Subcutaneous adipose tissue (tissue), 4 donors: ENCODE results near the gene C3orf85. TPM values are rescaled to one million over a fixed set of nuclear protein-coding genes. Genes with fewer than 3 reads are reported as not detected.

ENCODE experiments used
- CTCF ChIP-seq: fragments of 450-650 bp; IDR thresholded peaks from one replicate; pipeline ENCODE4 v1.5.1; 2016; ENCODE audit warnings: low read depth, mild to moderate bottlenecking, control low read depth, antibody characterized with exemption, moderate library complexity
- total RNA-seq, 4 donors: library from RNA; depleted of rRNA; stranded (reverse); fragments of >200 nt; gene quantifications; one replicate each; pipeline ENCODE4 v1.1.0, GENCODE V29; 2016

Gene C3orf85
- total RNA-seq, 4 donors from 2014 or later, result not detected

DNA sequence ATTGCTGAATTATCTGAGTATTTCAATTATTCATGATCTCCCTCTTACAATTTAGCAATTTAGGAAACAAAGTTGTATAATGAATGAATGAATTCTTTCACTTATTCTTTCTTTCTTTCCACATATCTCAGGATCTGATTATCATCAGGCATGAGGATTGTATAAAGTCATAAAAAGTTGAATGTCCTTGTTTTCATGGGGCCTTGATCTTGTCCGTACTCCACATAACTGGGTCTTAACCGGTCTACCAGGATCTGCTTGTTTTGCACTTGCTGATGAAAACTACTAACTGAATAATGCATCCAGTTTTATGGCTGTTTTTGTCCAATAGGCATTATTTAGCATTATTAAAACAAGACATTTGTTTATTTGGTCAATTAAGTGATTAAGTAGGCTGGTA is 12.6 kb downstream of the C3orf85 start:
- no peak for TF ChIP-seq CTCF

DNA sequence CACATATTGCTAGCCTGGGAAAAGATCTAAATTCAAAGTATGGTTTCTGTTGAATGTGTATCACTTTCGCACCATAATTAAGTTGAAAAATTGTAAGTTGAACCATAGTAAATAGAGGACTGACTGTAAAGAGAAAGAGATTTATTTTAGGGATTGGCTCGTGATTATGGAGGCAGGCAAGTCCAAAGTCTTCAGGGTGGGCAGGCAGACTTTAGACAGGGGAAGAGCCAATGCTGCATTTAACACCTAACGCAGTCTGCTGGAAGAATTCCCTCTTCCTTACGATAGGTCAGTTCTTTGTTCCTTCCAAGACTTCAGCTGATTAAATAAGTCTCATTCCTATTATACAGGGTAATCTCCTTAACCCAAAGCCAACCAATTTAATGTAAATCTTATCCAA is 15.8 kb downstream of the C3orf85 start:
- no peak for TF ChIP-seq CTCF

DNA sequence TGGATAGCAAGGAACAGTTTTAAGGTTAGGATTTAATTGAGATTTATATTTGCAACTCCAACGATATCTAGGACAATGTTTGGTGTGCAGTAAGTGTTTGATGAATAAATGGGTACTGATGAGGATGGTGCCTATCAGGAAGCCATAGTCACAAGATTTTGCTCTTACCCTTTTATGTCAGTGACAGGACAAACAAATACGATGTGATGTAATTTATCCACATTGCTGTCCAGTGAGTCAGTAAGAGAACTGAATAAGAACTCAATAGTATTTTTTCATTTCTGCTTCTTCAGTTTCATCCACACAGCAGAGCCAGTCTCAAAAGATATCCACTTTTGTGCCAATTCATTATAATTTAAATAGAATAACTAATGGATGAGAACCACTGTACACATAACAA is 18.5 kb downstream of the C3orf85 start:
- TF ChIP-seq CTCF, result no peak

DNA sequence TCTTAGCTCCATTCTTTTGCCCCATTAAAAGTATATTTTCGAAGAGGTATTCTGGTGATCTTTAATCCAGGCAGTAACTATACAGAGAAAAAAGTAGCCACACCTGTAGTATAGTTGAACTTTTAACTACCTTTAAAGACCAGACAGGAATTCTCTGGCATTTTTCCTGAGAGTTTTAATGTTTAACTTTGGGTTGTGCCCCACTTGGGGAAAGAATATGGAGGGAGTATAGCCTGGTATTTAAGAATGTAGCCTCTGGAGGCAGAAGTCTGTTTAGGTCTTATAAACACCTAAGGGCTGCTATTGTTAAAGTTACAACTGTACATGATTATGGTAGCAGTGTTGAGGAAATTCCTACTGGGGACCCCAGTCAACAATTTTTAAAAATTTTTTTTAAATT is 19.3 kb downstream of the C3orf85 start:
- no peak for TF ChIP-seq CTCF

DNA sequence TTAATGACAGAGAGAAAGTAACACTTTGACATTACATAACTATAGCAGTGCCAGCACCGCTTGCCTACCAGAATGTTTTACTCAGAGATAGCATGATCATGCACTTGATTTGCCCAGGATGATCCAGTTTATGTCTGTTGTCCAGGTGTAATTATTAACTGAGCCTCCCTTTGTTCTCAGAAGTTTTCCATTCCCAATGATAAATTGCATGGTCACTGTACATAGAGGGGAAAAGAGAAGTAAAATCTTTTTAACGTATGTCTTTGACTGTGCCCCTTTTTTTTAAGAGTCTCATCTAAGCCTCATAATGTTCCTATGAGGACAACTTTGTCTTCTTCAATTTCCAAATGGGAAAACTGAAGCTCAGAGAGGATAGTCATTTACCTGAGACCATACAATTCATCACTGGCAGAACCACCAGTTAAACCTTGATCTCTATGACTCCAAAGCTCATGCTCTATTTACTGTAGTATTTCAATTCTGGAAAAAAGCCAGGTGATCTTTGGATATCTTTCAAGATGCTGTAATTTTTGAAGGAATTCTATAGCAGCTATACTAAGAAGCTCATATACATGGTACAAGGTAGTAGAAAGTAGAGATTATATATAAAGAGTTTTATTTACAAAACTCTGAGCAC is 25.1 kb downstream of the C3orf85 start:
- TF ChIP-seq CTCF, result no peak

DNA sequence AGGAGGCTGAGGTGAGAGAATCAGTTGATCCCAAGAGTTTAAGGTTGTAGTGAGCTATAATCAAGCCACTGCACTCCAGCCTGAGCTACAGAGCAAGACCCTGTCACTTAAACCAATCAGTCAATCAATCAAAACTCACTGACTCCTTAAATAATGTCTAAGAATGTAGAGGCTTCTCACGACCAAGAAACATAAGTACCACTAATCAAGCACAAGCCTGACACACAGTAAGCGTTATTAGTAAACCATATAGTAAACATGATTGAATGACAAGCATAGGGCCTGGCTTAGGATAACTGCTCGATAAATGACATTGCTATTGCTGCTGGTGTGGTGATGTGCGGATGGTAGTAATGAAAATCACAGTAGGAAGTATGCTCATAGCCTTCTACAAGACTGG is 29.4 kb downstream of the C3orf85 start:
- TF ChIP-seq CTCF, result no peak

DNA sequence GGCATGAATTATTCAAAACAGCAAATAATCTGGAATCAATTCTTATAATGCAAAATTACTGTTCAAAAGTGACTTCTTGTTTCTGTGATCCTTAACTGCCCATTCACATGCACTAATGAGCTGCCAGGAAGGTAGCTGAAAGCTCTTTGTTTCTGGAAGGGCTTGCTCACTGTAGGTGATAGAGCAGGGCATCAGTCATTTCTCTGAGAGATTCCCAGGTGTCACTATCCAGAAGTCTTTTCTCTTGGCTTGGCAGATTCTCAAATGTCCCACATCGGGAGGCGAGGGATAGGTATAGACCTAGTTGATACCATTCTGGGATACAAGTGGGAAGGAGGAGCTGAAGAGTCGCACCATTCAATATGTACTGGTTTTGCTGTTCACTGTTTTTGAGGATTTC is 35.0 kb downstream of the C3orf85 start:
- TF ChIP-seq CTCF, result no peak
